ENCODE measurements around the gene DDIT3.

DNA sequence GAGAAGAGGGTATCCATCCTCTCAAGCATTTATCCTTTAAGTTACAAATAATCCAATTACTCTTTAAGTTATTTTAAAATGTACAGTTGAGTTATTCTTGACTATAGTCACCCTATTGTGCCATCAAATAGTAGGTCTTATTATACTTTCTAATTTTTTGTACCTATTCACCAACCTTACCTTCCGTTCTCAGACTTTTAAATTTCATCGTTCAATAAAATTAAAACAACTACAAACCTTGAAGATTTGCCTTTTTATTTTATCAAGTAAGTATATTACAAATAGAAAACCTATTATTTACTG is 27.6 kb upstream of the DDIT3 start:
- no peak for TF ChIP-seq POLR2A (IDR thresholded peaks at IDR 0.05; ENCODE audit: low read depth, low read length)
- no peak for TF ChIP-seq TAF1 (IDR thresholded peaks at IDR 0.05; ENCODE audit: borderline replicate concordance, low read depth, low read length)

All from GM12892 (cell line).